HG02970 (cell line): ENCODE results near the gene CLSTN1.
"Not testable (repeated sequence)": the region's sequence is repeated elsewhere in the genome, so short reads cannot be mapped to it uniquely, and the experiment has no call there.

ENCODE experiments used
- ATAC-seq: cut with Tn5 transposase; IDR thresholded peaks from one replicate; pipeline ENCODE4 v1.9.1; 2021; ENCODE audit warnings: mild to moderate bottlenecking, moderate library complexity, moderate number of reproducible peaks; ENCODE audit not compliant: unreplicated experiment, low FRiP score

CLSTN1 gene

DNA sequence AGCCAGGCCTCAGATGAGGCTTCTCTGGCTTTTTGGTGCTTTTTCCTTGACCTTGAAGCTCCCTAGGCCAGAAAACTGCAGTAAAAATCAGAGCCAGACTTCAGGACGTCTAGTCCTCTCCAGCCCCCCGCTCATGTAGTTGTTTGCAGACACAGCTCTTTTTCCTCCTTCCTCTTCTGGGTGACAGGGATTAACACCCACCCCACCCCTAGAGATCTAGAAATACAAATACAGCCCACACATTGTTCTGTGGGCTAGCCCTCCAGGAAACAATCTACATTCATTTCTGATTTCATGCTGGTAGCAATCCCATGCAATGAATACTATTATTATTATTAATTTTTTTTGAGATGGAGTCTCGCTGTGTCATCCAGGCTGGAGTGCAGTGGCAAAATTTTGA lies 9.9 kb upstream of the CLSTN1 start:
- no peak for ATAC-seq

DNA sequence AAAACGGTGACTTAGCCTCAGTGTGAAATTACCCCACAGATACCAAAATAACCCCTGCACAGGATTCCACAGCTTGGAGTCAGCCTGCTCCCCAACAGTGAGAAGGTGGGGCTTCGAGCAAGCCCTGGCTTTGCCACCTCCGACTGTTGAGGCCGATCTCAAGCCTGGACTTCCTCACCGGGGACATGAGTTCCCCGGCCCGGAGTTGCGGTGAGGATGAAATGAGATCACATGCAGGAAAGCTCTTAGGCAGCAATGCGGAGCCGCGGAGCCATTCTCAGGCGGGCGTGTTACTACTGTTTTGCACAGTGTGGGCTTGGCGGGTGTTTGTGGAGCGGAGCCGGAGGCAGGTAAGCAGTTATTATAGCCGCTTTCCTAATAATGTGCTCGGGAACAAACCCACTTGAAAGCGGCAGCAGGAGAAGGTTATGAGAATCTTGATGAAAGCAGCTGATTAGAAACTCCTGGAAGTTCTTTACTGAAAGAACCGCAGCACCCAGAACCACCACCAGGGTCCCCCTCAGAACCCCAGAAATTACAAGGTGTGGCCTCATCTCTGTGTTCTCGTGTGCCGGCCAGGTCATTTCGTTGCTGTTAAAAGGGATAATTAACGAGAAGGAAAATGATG lies 3.9 kb upstream of the CLSTN1 start:
- ATAC-seq = no peak

DNA sequence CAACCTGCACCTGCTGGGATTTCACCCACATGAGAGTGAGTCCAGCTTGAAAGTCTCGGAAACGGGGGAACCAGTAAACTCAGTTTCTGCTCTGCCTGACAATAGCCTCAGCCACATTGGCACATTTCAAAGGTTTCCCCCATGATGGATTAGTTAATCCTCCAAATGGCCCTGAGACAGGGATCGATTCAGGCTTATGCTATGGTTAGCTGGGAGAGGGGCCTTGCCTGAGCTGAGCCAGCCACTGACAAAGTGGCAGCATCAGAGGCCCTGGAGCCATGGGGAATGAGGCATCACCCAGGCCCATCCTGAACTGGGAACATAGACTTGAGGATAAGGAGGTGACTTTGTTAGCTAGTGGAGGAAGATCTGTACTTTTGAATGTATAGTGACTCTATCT lies 2.9 kb upstream of the CLSTN1 start:
- ATAC-seq = no peak

DNA sequence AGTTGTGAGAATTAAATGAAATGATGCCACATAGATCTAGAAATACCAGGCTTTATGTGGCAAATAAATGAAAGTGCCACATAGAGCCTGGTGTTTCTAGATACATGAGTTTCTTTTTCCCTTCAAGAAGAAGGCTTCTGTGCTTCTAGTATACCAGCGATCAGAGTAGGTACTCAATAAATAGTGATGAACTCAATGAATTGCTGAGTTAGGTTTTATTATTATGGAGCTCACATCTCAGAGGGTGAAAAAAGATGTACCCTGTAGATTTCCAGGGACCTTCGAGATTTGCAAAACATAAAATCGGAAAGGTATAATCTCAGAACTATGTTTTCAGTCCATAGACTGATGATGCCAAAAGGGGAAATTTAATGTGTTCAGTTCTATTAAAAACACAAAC lies 2.3 kb upstream of the CLSTN1 start:
- ATAC-seq = no peak

DNA sequence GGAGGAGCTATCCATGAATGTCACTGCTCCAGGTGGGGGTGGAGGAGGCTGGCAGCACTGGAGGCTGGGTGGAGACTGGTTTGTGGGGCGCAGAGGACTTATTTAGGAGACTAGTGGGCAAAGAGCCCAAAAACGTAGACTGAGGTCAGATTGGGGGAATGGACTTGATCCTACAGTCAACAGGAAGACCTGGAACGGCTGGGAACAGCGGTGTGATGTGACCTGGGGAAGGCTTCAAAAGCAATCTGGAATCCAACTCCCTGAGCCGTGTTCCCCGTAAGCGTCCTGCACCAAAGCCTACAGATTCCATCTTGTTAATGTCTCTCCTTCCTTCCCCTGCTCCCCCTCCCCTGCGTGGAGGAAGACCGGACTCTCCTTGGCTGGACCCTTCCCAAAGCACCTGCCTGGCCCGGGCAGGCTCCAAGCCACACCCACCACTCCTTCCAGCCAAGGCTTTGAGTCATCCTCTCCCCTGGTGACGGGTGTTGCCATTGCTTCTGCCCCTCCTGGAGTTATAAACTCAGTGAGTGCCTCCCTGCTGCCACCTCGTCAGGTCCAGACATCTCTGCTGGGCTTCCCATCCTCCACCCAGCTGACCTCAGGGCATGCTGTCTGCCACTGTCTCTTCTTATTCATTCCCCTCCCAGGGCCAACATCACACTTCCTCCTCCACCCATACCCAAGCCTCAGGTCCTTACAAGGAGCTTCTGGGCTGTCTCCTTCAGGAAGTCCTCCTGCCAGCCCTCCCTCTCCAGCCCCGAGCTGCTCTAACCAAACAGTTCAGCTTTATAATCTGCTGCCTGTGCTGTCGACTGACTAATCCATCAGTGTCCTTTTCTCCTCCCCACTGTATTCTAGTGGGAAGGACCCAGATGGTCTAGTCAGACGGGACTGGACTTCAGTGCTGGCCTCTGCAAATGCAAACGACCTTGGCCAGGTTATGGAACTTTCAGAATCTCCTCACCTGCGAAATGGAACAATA lies 1.6 kb upstream of the CLSTN1 start:
- ATAC-seq = no peak

DNA sequence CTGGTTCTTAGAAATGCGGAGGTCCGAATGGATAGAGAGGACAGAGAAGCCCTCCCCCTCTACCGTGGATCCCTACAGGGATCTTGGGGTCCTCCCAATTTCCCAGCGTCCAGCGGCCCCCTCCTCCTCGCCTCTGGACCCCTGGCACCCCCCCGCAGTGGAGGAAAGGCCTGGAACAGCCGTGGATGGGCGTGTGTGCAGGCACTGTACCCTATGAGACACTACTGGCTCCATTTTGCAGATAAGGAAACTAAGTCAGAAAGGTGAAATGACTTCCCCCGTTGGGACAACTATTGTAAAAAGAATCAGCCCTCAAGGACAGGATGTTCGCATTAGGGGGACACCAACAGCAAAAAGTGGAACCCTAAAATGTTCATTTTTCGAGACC lies 931 bp upstream of the CLSTN1 start:
- ATAC-seq = no peak

DNA sequence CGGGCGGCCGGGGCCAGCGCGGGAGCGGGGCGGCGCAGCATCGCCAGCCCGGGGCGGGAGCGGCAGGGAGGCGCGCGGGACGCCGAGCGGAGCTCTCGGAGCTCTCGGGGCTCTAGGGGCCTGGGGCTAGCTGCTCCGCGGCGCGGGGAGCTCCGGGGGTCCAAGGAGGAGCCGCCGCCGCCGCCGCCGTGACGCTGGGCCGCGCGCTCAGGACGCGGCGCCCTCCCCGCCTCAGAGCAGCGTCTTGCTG lies 147 bp downstream of the CLSTN1 start:
- ATAC-seq = peak; percentile 25

DNA sequence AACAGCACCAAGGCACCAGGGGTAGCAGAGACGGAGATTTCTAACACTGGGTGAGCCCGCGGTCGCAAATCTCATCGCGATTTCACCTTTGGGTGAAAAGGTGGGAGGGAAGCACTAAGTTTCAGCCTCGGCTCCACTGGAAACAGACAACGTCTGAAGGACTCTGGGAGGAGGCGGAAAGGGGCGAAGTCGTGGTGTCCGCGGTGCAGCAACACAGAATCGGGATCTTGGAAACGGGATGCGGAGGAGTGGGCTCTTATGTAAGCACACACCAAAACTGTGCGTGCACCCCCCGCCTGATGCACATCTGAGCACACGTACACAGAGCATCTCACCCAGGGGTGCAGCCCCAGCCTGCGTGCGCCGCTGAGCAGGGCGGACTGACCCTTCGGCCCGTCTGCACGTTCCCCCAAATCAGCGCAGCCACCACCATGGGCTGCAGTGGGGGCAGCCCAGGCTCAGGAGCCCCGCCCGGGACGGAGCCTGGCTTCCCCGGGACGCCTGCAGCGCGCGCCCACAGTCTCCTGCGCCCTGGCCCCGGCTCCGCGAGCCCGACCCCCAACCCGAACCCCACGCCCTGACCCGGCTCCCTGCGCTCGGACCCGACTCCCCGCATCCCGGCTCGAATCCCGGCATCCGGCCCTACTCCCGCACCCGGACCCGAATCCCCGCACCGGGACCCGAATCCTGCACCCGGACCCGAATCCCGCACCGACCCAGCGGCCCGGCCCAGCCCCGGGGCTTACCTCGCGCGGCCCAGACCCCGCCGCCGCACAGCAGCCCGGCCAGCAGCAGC lies 670 bp downstream of the CLSTN1 start:
- ATAC-seq = no peak

DNA sequence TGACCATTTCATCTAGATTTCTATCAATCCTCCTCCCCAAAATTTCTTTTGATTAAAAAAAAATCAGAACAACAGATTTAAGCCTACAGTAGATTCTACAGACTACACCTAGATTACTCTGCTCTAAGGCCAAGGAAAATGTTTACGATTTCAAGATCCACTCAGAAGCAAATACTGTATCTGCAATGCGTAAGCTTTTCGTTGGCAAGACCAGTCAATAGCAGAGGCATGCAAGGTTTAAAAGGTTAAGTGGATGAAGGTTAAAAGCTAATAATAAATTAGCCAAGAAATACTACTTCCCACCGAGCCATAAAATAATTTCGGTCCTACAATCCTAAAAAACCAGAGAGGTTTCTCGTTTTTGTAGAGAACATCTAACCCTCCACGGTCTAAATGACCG lies 1.3 kb downstream of the CLSTN1 start:
- ATAC-seq = no peak

DNA sequence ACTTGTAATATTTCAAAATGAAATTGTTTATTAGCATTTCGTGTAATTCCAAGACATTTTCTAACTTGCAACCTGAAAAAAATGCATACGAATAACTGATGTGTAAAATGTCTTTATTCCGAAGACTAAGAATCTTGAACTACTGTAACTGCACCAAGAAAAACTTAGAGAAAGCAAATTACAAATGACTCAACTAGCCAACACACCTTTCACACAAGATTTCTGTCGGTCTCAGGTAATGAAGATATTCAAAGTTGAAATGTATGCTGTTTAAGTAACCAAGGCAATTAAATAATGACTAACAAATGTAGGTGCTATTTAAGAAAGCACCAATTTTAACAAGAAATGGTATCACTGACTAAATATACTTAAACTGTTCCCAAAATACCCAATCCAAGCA lies 2.1 kb downstream of the CLSTN1 start:
- ATAC-seq = no peak

DNA sequence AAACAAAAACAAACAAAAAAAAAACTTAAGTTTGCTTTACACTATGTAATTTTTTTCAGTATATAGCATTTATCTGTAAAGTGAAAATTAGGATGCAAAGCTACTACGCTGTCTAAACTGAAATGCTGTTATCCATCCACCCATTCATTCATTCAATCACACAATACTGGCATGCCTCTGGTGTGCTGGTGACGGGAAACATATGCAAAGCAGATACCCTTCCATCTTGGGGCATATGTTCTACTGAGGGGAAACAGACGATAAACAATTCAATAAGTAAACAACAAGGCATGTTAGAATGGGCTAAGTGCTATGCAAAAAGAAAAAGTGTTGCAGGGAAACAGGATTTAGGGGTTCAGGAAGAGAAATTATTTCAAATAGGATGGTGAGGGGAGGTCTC lies 3.2 kb downstream of the CLSTN1 start:
- ATAC-seq = no peak

DNA sequence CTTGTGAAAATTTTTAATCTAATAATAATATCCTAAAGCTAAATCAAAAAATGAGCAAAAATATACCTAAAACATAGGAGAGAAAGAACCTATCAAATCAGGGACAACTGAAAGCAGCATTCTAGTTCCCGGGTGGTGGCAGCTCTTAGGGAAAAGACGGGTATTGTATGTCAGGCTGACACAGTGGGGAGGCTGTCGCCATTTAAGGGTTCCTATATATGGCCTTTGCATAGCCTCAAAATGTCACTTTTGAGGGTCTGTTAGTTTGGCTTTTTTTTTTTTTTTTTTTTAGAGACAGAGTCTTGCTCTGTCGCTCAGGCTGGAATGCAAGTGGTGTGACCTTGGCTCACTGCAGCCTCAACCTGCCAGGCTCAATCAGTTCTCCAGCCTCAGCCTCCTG lies 6.0 kb downstream of the CLSTN1 start:
- ATAC-seq = no peak

DNA sequence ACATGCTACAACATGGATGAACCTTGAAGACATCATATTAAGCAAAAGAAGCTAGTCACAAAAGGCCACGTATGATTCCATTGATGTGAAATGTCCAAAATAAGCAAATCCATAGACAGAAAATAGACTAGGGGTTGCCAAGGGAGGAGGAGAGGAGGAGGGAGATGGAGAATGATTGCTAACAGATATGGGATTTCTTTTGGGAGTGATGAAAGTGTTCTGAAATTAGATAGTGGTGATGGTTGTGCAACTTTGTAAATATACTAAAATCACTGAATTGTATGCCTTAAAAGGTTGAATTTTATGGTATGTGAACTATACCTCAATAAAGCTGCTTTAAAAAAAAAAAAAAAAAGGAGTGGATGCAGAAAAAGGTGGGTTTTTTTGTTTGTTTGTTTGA lies 7.6 kb downstream of the CLSTN1 start:
- ATAC-seq = no peak

DNA sequence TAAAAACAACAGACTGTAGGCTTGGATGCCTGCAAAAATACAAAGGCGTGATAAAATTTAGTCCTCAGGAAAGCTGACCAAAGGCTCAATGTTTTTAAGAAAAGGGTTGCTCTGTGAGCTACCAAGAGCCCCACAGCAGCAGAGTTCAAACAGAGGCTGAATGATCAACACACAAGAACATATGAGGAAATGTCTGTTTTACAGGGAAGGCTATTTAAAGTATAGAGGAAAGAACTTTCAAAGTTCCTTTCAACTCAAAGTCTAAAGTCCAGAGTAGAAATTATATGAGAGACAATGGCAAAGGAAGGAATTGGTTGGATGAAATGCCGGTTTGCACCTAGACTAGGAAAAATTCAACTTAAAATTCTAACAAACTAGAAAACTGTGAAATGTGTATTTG lies 8.6 kb downstream of the CLSTN1 start:
- ATAC-seq = no peak

DNA sequence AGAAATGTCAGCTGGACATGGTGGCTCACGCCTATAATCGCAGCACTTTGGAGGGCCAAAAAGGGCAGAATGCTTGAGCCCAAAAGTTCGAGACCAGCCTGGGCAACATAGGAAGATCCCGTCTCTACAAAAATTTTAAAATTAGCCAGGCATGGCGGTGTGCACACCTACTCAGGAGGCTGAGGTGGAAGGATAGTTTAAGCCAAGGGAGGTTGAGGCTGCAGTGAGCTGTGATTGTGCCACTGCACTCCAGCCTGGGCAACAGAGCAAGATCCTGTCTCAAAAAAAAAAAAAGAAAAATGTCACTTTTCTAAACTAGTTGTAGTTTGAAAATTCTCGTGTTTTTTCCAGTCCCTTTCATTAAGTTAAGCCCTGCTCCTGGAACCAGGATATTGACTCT lies 9.1 kb downstream of the CLSTN1 start:
- no peak for ATAC-seq

DNA sequence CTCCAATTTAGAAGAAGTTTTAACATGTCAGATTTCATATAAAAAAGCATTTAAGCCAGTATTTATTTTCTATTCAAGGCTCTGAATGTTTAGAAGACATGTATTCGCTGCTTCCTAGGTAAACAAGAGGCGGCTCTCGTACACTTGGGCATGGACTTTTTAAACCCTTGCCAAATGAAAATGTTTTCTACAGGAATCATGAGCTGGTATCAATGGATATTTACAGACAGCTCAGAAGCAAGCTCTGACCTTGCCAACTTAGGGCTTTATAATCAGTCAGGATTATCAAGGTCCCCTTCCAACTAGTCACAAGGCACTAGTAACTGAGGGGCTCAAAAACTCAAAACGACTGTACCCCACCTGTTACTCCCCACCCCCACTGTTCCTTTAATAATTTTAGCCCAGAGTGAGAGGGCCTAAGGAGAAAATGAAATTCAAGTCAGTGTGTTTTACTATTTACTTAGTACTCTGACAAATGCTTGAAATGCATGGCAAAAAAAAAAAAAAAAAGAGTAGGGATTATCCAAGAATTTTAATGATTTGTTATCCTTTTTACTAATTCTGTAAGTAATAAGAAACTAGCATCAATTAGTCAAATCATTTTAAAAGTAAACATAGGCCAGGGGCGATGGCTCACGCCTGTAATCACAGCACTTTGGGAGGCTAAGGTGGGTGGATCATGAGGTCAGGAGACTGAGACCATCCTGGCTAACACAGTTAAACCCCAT lies 12.4 kb downstream of the CLSTN1 start:
- no peak for ATAC-seq

DNA sequence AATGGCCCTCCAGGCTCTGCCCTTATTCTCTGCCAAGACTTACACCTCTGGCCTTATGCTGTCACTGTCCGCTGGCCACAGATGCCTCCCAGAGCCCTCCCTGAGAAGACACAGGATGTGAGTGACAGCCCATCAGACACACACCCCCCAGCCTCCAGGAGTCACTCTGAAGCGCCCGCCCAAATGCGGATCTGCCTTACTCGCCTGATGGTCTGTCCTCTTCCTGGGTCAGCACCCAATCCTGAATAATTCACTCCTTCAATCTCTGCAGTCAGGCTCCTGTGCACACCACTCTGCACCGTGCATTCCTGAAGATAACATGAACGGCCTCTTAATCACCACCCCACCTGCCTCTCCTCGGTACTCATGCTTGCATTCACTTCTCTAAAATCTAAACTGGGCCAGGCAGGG lies 14.7 kb downstream of the CLSTN1 start:
- ATAC-seq = no peak

DNA sequence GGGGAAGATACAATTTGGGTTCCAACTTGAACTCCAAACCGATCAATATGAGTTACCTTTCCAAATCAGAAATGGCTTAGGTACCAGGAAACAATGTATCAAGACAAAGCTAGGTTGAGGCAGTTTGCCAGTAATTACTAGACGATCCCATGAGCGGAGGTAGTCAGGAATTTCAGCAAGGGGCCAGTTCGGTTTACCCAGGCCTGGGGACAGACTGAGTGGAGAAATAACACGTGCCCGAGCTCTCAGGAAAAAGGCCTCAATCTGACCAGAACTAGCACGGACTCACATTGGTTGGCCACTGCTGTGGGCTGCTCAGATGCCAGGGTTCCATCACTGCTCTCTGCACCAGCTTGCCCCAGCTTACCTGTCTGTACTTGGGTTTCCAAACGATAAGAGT lies 15.3 kb downstream of the CLSTN1 start:
- no peak for ATAC-seq

DNA sequence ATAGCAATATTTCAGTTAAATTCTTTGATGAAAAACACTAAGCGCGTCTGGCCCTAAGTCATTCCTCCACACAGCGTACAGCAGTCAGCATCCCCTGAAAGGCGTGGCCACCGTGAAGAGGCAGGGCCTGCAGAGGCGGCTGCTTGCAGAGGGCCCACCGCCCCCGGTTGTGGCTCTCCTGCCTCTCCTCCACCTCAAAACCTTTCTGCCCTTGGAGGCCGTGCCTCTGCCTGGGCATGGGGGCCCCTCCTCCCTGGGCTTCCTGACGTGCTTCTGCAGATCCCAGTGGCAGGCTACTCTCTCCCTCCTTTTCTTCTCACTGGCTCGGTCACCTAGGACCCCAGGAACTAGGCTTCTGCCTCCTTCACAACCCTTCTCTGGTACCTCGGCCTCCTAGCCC lies 16.2 kb downstream of the CLSTN1 start:
- ATAC-seq = no peak

DNA sequence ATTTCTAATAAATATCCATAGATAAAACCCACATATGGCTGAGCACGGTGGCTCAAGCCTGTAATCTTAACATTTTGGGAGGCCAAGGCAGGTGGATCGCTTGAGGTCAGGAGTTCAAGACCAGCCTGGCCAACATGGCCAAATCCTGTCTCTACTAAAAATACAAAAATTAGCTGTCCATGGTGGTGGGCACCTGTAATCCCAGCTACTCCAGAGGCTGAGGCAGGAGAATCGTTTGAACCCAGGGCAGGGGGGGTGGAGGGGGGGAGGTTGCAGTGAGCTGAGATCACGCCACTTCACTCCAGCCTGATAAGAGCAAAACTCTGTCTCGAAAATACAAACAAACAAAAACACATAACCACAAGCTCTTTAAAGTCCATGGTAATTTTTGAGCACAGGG lies 17.8 kb downstream of the CLSTN1 start:
- not testable (repeated sequence) for ATAC-seq

DNA sequence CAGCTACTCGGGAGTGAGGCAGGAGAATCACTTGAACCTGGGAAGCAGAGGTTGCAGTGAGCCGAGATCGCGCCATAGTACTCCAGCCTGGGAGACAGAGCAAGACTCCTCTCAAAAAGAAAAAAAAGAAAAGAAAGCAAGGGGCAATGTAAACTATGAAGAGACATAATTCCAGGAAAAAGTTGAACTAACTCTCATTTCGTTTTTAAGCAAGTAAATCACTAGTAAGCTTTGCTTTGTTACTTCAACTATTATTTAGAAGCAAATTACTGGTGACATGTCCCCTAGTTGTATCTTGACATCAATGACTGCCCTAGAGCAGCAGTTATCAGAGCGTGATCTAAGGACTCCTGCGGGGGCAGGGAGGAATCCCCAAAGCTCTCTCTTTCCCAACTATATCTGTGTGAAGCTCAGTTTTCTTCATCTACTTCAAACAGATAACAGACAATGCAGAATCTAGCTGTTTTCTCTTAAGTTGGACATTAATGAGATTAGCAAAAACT lies 18.7 kb downstream of the CLSTN1 start:
- ATAC-seq = no peak
